ENCODE measurements around the gene ELOA. TPM values are rescaled to one million over a fixed set of nuclear protein-coding genes. Genes with fewer than 3 reads are reported as not detected.

The ELOA gene
- total and polyA plus RNA-seq, 9 of the 15 experiments (the other 6 are each of a cell fraction or from before 2014, with no cell fraction given): 31.9 to 98.6 (median 61.3) TPM

DNA sequence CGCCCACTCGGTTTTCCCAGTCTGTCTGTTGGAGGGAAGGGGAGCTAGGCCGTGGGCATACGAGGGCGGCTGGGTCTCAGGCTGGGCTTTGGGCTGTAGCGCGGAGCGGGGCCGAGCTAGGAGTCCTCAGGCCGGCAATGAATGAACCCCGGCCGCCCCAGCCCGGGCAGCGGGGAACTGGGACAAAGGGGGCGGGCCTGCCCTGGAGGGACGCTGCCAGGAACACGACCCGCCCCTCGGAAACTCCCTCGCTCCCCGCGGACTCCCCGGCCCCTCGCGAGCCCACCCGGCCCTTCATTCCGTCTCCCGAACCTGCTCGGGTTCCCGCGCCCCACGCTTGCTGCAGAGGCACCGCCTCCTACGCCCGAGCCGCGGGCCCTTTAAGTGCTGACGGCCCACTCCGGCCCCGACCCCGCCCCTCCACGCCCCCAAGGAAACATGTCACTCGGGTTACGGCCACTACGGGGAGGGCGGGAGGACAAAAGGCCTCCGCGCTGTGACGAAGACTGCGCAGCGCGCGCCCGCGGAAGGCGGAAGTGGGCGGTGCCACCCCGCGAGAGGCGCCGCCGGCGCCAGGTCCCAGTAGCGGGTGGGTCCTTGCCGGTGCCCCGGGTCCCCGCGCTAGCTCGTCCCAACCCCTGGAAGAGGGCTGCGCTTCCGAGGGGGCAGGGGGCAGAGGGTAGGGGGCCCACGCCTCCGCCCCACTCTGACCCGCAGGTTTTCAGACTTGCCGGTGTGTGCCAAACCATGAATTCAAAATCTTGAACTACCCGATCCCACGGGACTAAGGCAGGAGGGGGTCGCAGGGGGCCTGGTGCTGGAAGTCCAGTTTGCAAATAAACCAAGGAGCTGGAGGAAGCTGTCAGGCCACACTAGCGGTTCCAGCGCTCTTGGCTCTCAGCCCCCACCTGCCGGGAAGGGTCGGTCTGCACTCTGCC lies 57.4 kb downstream of the ELOA start, which contains the start of gene GALE (continued):
- TF ChIP-seq HNRNPUL1 (IDR thresholded peaks at IDR 0.05; ENCODE audit: low read length) (no peak), ZNF561 (CRISPR knock-in tag; conservative IDR thresholded peaks at IDR 0.05) (no peak), RBM17 (IDR thresholded peaks at IDR 0.05; ENCODE audit: borderline replicate concordance, low read depth, low read length) (no peak), BRD4 (IDR thresholded peaks at IDR 0.05) (no peak), PHF21A (IDR thresholded peaks at IDR 0.05; ENCODE audit: borderline replicate concordance, low read depth) (no peak), GATAD2B (IDR thresholded peaks at IDR 0.05; ENCODE audit: borderline replicate concordance) (peak; percentile 89; the same call in 1 of the 2 replicates), MLLT1 (IDR thresholded peaks at IDR 0.05) (no peak; a peak in 1 of 4 replicates), TFAM (CRISPR knock-in tag; conservative IDR thresholded peaks at IDR 0.05) (no peak), ZNF282 (CRISPR knock-in tag; IDR thresholded peaks at IDR 0.05) (no peak), HDAC8 (tag; IDR thresholded peaks at IDR 0.05) (no peak), FOXM1 (IDR thresholded peaks at IDR 0.05; ENCODE audit: low read depth) (peak; percentile 43; the same call in 1 of the 2 replicates), FOXM1 (CRISPR knock-in tag; IDR thresholded peaks at IDR 0.05; ENCODE audit: low read depth) (no peak), FOXJ2 (tag; IDR thresholded peaks at IDR 0.05) (no peak), MED1 (CRISPR knock-in tag; IDR thresholded peaks at IDR 0.05; ENCODE audit: borderline replicate concordance) (no peak), DMBX1 (CRISPR knock-in tag; IDR thresholded peaks at IDR 0.05; ENCODE audit: borderline replicate concordance) (no peak)
- TF ChIP-seq, protein P1, sequence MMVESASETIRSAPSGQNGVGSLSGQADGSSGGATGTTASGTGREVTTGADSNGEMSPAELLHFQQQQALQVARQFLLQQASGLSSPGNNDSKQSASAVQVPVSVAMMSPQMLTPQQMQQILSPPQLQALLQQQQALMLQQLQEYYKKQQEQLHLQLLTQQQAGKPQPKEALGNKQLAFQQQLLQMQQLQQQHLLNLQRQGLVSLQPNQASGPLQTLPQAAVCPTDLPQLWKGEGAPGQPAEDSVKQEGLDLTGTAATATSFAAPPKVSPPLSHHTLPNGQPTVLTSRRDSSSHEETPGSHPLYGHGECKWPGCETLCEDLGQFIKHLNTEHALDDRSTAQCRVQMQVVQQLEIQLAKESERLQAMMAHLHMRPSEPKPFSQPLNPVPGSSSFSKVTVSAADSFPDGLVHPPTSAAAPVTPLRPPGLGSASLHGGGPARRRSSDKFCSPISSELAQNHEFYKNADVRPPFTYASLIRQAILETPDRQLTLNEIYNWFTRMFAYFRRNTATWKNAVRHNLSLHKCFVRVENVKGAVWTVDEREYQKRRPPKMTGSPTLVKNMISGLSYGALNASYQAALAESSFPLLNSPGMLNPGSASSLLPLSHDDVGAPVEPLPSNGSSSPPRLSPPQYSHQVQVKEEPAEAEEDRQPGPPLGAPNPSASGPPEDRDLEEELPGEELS (CRISPR knock-in tag; IDR thresholded peaks at IDR 0.05; ENCODE audit: borderline replicate concordance): peak; percentile 91; the same call in 1 of the 2 replicates
- TF ChIP-seq, protein P2, sequence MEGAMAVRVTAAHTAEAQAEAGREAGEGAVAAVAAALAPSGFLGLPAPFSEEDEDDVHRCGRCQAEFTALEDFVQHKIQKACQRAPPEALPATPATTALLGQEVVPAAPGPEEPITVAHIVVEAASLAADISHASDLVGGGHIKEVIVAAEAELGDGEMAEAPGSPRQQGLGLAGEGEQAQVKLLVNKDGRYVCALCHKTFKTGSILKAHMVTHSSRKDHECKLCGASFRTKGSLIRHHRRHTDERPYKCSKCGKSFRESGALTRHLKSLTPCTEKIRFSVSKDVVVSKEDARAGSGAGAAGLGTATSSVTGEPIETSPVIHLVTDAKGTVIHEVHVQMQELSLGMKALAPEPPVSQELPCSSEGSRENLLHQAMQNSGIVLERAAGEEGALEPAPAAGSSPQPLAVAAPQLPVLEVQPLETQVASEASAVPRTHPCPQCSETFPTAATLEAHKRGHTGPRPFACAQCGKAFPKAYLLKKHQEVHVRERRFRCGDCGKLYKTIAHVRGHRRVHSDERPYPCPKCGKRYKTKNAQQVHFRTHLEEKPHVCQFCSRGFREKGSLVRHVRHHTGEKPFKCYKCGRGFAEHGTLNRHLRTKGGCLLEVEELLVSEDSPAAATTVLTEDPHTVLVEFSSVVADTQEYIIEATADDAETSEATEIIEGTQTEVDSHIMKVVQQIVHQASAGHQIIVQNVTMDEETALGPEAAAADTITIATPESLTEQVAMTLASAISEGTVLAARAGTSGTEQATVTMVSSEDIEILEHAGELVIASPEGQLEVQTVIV (CRISPR knock-in tag; IDR thresholded peaks at IDR 0.05; ENCODE audit: borderline replicate concordance): no peak
- TF ChIP-seq, protein P3, sequence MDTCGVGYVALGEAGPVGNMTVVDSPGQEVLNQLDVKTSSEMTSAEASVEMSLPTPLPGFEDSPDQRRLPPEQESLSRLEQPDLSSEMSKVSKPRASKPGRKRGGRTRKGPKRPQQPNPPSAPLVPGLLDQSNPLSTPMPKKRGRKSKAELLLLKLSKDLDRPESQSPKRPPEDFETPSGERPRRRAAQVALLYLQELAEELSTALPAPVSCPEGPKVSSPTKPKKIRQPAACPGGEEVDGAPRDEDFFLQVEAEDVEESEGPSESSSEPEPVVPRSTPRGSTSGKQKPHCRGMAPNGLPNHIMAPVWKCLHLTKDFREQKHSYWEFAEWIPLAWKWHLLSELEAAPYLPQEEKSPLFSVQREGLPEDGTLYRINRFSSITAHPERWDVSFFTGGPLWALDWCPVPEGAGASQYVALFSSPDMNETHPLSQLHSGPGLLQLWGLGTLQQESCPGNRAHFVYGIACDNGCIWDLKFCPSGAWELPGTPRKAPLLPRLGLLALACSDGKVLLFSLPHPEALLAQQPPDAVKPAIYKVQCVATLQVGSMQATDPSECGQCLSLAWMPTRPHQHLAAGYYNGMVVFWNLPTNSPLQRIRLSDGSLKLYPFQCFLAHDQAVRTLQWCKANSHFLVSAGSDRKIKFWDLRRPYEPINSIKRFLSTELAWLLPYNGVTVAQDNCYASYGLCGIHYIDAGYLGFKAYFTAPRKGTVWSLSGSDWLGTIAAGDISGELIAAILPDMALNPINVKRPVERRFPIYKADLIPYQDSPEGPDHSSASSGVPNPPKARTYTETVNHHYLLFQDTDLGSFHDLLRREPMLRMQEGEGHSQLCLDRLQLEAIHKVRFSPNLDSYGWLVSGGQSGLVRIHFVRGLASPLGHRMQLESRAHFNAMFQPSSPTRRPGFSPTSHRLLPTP (IDR thresholded peaks at IDR 0.05; ENCODE audit: borderline replicate concordance, extremely low read depth, insufficient read length): no peak

Measured in K562 (cell line).